CD14-positive monocyte (primary cell): ENCODE data around the gene APOC3. TPM values are rescaled to one million over a fixed set of nuclear protein-coding genes. Genes with fewer than 3 reads are reported as not detected.

ENCODE experiments used
- DNase-seq, 3 donors: peaks; one replicate each; pipeline ENCODE4 v3.0.0-alpha.2; 2011 to 2022
- H2AFZ ChIP-seq: 2 replicates; pipeline ENCODE4 v1.6.0; 2012; ENCODE audit warnings: mild to moderate bottlenecking, low read depth, low read length, inconsistent platforms; ENCODE audit not compliant: insufficient read depth, poor library complexity, severe bottlenecking
- H3K27ac ChIP-seq, 2 donors: 1 replicate in 1 of 2; 2 replicates in 1 of 2; pipeline ENCODE4 v1.5.1; 2012 to 2013; ENCODE audit warnings: low read length in 2 of 2, control low read depth in 1 of 2, inconsistent platforms in 1 of 2, low read depth in 1 of 2, mild to moderate bottlenecking in 1 of 2
- H3K27me3 ChIP-seq, 2 donors: one replicate each; pipeline versions ENCODE4 v1.6.0 to v1.6.1; 2011 to 2013; ENCODE audit warnings: low read length in 2 of 2; ENCODE audit not compliant: control insufficient read depth in 2 of 2, insufficient read depth in 2 of 2
- H3K36me3 ChIP-seq, 2 donors: replicated peaks in 1 of 2; 1 replicate in 1 of 2; 2 replicates in 1 of 2; pipeline versions ENCODE4 v1.5.1 to v1.6.1; 2012 to 2013; ENCODE audit warnings: low read length in 2 of 2, control low read depth in 1 of 2, inconsistent platforms in 1 of 2, mild to moderate bottlenecking in 1 of 2; ENCODE audit not compliant: insufficient read depth in 2 of 2, control insufficient read depth in 1 of 2
- H3K4me1 ChIP-seq, 2 donors: 1 replicate in 1 of 2; 2 replicates in 1 of 2; pipeline versions ENCODE4 v1.5.1 to v1.6.1; 2012 to 2013; ENCODE audit warnings: low read length in 2 of 2, control low read depth in 1 of 2, inconsistent platforms in 1 of 2, mild to moderate bottlenecking in 1 of 2, moderate library complexity in 1 of 2; ENCODE audit not compliant: insufficient read depth in 2 of 2, control insufficient read depth in 1 of 2
- H3K4me2 ChIP-seq: replicated peaks from 2 replicates; pipeline ENCODE3; 2012; ENCODE audit warnings: low read length, moderate library complexity, mild to moderate bottlenecking; ENCODE audit not compliant: poor library complexity, severe bottlenecking; ENCODE audit errors: extremely low read depth
- H3K4me3 ChIP-seq, 3 experiments: fragments of 200-600 bp in 1 of 3; sonication (generic) in 1 of 3; replicated peaks in 1 of 3; 1 replicate in 2 of 3; 2 replicates in 1 of 3; pipeline ENCODE4 v1.5.1; 2011 to 2013; ENCODE audit warnings: low read length in 3 of 3, mild to moderate bottlenecking in 3 of 3, control low read depth in 2 of 3, low read depth in 2 of 3, inconsistent platforms in 1 of 3, moderate library complexity in 1 of 3
- H3K79me2 ChIP-seq: 2 replicates; pipeline ENCODE4 v1.6.0; 2012; ENCODE audit warnings: mild to moderate bottlenecking, control low read depth, inconsistent platforms, low read length, moderate library complexity; ENCODE audit not compliant: insufficient read depth
- H3K9ac ChIP-seq: 2 replicates; pipeline ENCODE4 v1.6.0; 2017; ENCODE audit warnings: low read length, mild to moderate bottlenecking; ENCODE audit not compliant: insufficient read depth, poor library complexity, severe bottlenecking
- H3K9me3 ChIP-seq, 2 donors: replicated peaks in 1 of 2; 1 replicate in 1 of 2; 2 replicates in 1 of 2; pipeline versions ENCODE4 v1.5.1 to v1.6.1; 2012 to 2013; ENCODE audit warnings: low read length in 2 of 2, control low read depth in 1 of 2; ENCODE audit not compliant: control insufficient read depth in 1 of 2, insufficient read depth in 1 of 2
- H4K20me1 ChIP-seq: 2 replicates; pipeline ENCODE4 v1.6.0; 2012; ENCODE audit warnings: mild to moderate bottlenecking, low read length, control low read depth, moderate library complexity; ENCODE audit not compliant: insufficient read depth
- H3K27ac Mint-ChIP-seq, 7 donors: one replicate each; pipeline ENCODE4 v1.8.0; 2020; ENCODE audit warnings: mild to moderate bottlenecking in 7 of 7, mixed read lengths in 7 of 7, moderate library complexity in 6 of 7, inconsistent platforms in 2 of 7
- H3K27me3 Mint-ChIP-seq, 3 donors: one replicate each; pipeline ENCODE4 v1.8.0; 2021 to 2022; ENCODE audit warnings: low read depth in 3 of 3, mild to moderate bottlenecking in 3 of 3, mixed read lengths in 3 of 3, moderate library complexity in 3 of 3, inconsistent platforms in 1 of 3
- H3K36me3 Mint-ChIP-seq, 2 donors: one replicate each; pipeline ENCODE4 v1.8.0; 2020; ENCODE audit warnings: mixed read lengths in 2 of 2, inconsistent platforms in 1 of 2, mild to moderate bottlenecking in 1 of 2
- H3K4me1 Mint-ChIP-seq: one replicate; pipeline ENCODE4 v1.8.0; 2020; ENCODE audit warnings: mild to moderate bottlenecking, mixed read lengths
- H3K4me3 Mint-ChIP-seq, 2 donors: one replicate each; pipeline ENCODE4 v1.8.0; 2020; ENCODE audit warnings: mild to moderate bottlenecking in 2 of 2, mixed read lengths in 2 of 2, moderate library complexity in 1 of 2
- H3K9me3 Mint-ChIP-seq, 7 donors: one replicate each; pipeline ENCODE4 v1.8.0; 2020 to 2022; ENCODE audit warnings: mixed read lengths in 7 of 7, mild to moderate bottlenecking in 6 of 7, moderate library complexity in 6 of 7, inconsistent platforms in 2 of 7
- WGBS: methylation state at CpG from one replicate; pipeline ENCODE4 v1.1.5; 2013; ENCODE audit warnings: missing lambda C conversion rate; ENCODE audit not compliant: insufficient coverage; 5-methylcytosine and 5-hydroxymethylcytosine counted together
- intact Hi-C, 2 donors: fragments of 100-400 bp; cut with micrococcal nuclease; formaldehyde crosslinking; loops; one replicate each; pipeline versions ENCODE4 v1.15.0 to v1.15.1; 2023
- polyA plus RNA-seq, 3 donors: library from polyadenylated mRNA; depleted of rRNA in 1 of 3; unstranded in 2 of 3; stranded (reverse) in 1 of 3; fragments of 300-500 nt in 2 of 3; fragments of >200 nt in 1 of 3; fragmentation: Illumina TruSeq in 2 of 3; gene quantifications; 1 replicate in 2 of 3; 2 replicates in 1 of 3; pipeline ENCODE4 v1.2.3, GENCODE V29; 2012 to 2021
- TF ChIP-seq, protein P1 (sequence below): fragments of 200-600 bp; IDR thresholded peaks from one replicate; pipeline ENCODE4 v1.8.0; 2022; ENCODE audit warnings: antibody characterized with exemption, mild to moderate bottlenecking

APOC3 gene
- polyA plus RNA-seq, 3 donors = not detected

DNA sequence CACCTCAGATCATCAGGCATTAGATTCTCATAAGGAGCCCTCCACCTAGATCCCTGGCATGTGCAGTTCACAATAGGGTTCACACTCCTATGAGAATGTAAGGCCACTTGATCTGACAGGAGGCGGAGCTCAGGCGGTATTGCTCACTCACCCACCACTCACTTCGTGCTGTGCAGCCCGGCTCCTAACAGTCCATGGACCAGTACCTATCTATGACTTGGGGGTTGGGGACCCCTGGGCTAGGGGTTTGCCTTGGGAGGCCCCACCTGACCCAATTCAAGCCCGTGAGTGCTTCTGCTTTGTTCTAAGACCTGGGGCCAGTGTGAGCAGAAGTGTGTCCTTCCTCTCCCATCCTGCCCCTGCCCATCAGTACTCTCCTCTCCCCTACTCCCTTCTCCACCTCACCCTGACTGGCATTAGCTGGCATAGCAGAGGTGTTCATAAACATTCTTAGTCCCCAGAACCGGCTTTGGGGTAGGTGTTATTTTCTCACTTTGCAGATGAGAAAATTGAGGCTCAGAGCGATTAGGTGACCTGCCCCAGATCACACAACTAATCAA, 2.2 kb downstream of the APOC3 start:
- Histone ChIP-seq H4K20me1 (no peaks in the 10 kb centered on the region), H3K9me3 (no peaks in the 10 kb centered on the region), H2AFZ (no peak overlapping the region), H3K4me3 (no peak overlapping the region), H3K27ac (no peak overlapping the region), H3K4me2 (no peak overlapping the region), H3K9ac (no peak overlapping the region), H3K79me2 (no peaks in the 10 kb centered on the region), H3K36me3 (no peaks in the 10 kb centered on the region), H3K27me3 (no peaks in the 10 kb centered on the region), H3K4me1 (peaks cover 17 to 19% of the 10 kb centered on the region in 2 donors)
- TF ChIP-seq, protein P1, sequence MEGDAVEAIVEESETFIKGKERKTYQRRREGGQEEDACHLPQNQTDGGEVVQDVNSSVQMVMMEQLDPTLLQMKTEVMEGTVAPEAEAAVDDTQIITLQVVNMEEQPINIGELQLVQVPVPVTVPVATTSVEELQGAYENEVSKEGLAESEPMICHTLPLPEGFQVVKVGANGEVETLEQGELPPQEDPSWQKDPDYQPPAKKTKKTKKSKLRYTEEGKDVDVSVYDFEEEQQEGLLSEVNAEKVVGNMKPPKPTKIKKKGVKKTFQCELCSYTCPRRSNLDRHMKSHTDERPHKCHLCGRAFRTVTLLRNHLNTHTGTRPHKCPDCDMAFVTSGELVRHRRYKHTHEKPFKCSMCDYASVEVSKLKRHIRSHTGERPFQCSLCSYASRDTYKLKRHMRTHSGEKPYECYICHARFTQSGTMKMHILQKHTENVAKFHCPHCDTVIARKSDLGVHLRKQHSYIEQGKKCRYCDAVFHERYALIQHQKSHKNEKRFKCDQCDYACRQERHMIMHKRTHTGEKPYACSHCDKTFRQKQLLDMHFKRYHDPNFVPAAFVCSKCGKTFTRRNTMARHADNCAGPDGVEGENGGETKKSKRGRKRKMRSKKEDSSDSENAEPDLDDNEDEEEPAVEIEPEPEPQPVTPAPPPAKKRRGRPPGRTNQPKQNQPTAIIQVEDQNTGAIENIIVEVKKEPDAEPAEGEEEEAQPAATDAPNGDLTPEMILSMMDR = no peak
- no peak for DNase-seq
- peaks cover 14% of the 10 kb centered on the region for H3K4me1 Mint-ChIP-seq
- 80% methylated on average over 2 of the region's 7 CpGs for WGBS
- H3K27me3 Mint-ChIP-seq = peaks cover 3 to 8% (median 4%) of the 10 kb centered on the region in 3 donors
- H3K4me3 Mint-ChIP-seq = no peak overlapping the region
- intact Hi-C loops = no loop called here
- no peaks in the 10 kb centered on the region for H3K9me3 Mint-ChIP-seq
- H3K36me3 Mint-ChIP-seq = no peaks in the 10 kb centered on the region
- H3K27ac Mint-ChIP-seq = no peak overlapping the region

DNA sequence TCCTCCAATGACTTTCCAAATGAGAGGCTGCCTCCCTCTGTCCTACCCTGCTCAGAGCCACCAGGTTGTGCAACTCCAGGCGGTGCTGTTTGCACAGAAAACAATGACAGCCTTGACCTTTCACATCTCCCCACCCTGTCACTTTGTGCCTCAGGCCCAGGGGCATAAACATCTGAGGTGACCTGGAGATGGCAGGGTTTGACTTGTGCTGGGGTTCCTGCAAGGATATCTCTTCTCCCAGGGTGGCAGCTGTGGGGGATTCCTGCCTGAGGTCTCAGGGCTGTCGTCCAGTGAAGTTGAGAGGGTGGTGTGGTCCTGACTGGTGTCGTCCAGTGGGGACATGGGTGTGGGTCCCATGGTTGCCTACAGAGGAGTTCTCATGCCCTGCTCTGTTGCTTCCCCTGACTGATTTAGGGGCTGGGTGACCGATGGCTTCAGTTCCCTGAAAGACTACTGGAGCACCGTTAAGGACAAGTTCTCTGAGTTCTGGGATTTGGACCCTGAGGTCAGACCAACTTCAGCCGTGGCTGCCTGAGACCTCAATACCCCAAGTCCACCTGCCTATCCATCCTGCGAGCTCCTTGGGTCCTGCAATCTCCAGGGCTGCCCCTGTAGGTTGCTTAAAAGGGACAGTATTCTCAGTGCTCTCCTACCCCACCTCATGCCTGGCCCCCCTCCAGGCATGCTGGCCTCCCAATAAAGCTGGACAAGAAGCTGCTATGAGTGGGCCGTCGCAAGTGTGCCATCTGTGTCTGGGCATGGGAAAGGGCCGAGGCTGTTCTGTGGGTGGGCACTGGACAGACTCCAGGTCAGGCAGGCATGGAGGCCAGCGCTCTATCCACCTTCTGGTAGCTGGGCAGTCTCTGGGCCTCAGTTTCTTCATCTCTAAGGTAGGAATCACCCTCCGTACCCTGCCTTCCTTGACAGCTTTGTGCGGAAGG, 2.9 kb downstream of the APOC3 start:
- peaks cover 14% of the 10 kb centered on the region for H3K4me1 Mint-ChIP-seq
- Histone ChIP-seq H3K4me1 (peaks cover 17 to 19% of the 10 kb centered on the region in 2 donors), H2AFZ (no peak overlapping the region), H3K4me3 (no peak overlapping the region), H3K27me3 (no peaks in the 10 kb centered on the region), H3K36me3 (no peaks in the 10 kb centered on the region), H3K9me3 (no peaks in the 10 kb centered on the region), H3K79me2 (no peaks in the 10 kb centered on the region), H3K4me2 (no peak overlapping the region), H4K20me1 (no peaks in the 10 kb centered on the region), H3K27ac (no peak overlapping the region), H3K9ac (no peak overlapping the region)
- 86% methylated on average over 11 of the region's 13 CpGs for WGBS
- intact Hi-C loops = no loop called here
- no peak for DNase-seq
- peaks cover 3 to 8% (median 4%) of the 10 kb centered on the region in 3 donors for H3K27me3 Mint-ChIP-seq
- TF ChIP-seq, protein P1 = no peak
- H3K36me3 Mint-ChIP-seq = no peaks in the 10 kb centered on the region
- no peak overlapping the region for H3K4me3 Mint-ChIP-seq
- H3K27ac Mint-ChIP-seq = no peak overlapping the region
- H3K9me3 Mint-ChIP-seq = no peaks in the 10 kb centered on the region
